H7 (cell line): ENCODE measurements around the gene ATP13A2. TPM values are rescaled to one million over a fixed set of nuclear protein-coding genes. Genes with fewer than 3 reads are reported as not detected.
A peak's percentile ranks its signal among the peaks of the same experiment; 100 is the strongest.

Experiments
- DNase-seq: peaks from one replicate; pipeline ENCODE4 v3.0.0; 2012
- H3K27me3 ChIP-seq: 2 replicates; pipeline ENCODE4 v1.6.0; 2011; ENCODE audit warnings: mild to moderate bottlenecking, low read length; ENCODE audit not compliant: control insufficient read depth, insufficient read depth
- H3K36me3 ChIP-seq: replicated peaks from 2 replicates; pipeline ENCODE4 v1.5.1; 2011; ENCODE audit warnings: low read length; ENCODE audit not compliant: control insufficient read depth, insufficient read depth
- H3K4me3 ChIP-seq: 2 replicates; pipeline ENCODE4 v1.5.1; 2011; ENCODE audit warnings: low read depth, mild to moderate bottlenecking, control low read depth, low read length, moderate library complexity; ENCODE audit not compliant: insufficient read depth
- total RNA-seq: library from RNA; depleted of rRNA; stranded (reverse); fragments of >200 nt; shearing (Covaris generic); gene quantifications from 2 replicates; pipeline ENCODE4 v1.2.3, GENCODE V29; 2014; rRNA removed

The ATP13A2 gene, protein sequence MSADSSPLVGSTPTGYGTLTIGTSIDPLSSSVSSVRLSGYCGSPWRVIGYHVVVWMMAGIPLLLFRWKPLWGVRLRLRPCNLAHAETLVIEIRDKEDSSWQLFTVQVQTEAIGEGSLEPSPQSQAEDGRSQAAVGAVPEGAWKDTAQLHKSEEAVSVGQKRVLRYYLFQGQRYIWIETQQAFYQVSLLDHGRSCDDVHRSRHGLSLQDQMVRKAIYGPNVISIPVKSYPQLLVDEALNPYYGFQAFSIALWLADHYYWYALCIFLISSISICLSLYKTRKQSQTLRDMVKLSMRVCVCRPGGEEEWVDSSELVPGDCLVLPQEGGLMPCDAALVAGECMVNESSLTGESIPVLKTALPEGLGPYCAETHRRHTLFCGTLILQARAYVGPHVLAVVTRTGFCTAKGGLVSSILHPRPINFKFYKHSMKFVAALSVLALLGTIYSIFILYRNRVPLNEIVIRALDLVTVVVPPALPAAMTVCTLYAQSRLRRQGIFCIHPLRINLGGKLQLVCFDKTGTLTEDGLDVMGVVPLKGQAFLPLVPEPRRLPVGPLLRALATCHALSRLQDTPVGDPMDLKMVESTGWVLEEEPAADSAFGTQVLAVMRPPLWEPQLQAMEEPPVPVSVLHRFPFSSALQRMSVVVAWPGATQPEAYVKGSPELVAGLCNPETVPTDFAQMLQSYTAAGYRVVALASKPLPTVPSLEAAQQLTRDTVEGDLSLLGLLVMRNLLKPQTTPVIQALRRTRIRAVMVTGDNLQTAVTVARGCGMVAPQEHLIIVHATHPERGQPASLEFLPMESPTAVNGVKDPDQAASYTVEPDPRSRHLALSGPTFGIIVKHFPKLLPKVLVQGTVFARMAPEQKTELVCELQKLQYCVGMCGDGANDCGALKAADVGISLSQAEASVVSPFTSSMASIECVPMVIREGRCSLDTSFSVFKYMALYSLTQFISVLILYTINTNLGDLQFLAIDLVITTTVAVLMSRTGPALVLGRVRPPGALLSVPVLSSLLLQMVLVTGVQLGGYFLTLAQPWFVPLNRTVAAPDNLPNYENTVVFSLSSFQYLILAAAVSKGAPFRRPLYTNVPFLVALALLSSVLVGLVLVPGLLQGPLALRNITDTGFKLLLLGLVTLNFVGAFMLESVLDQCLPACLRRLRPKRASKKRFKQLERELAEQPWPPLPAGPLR
- 128 and 162 TPM in 2 replicates for total RNA-seq

DNA sequence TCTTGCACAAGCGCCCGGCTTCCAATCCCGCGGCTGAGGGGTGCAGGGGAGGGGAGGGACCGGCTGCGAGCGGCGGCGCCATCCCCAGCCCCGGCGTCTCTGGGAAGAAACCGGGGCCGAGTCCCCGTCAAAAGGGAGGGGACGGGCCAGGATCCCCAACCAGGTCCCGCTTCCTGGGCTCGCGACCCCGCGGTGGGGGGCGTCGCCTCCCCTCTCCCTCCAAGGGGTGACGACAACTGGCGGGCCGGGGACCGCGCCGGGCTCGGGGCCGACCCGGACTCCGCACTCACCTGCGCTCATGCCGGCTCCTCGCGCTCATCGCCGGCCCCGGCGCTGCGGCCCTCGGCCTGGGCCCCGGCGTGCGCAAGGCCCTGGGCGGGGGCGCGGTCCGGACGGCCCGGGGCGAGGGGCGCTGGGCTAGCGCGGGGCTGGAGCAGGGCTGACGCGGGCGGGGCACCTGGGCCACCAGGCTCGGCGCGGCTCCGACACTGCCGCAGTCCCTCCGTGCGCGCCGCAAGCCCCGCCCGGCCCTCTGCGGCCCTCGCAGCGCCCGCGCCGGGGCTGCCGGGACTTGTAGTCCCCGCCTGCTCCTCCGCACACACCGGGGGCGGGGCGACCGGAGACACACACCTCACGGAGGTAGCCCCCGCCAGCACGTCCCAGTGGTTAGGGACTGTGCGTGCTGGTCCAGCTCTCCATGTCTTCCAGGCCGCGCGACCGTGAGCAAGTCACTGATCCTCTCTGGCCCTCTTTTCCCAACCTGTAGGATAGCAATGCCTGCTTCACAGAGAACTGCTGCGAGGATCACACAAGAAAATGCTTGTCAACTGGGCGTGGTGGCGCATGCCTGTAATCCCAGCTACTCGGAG, at the start of gene ATP13A2:
Gene ATP13A2 (minus strand): TSS at position 490 of the 869 bp plus-strand sequence. CDS start 190 bp downstream, at position 300.
- Histone ChIP-seq H3K36me3 (no peaks in the 10 kb centered on the region), H3K27me3 (no peaks in the 10 kb centered on the region; the same call in 1 of the 2 replicates), H3K4me3 (peak within 1 kb of the TSS; percentile 93)
- DNase-seq = peak; percentile 97

DNA sequence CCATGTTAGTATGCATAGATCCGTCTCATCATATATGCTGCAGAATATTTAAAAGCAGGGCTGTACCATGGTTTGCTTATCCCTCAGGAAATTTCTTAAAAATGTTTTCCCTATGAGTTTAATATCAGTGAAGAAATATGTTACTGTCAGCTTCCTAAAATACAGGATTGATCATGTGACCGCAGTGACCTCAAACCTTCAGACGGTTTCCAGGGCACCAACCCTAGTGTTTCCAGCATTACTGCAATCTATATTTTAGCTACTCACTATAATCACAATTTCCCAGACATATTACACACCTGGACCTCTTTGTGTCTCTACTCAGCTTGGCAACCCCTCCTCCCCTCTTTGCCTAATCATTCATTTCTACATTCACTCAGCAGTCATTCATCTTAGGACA, 49.8 kb upstream of the ATP13A2 start:
- DNase-seq = no peak
- no peak overlapping the region for H3K4me3 ChIP-seq
- no peaks in the 10 kb centered on the region for H3K36me3 ChIP-seq
- no peaks in the 10 kb centered on the region for H3K27me3 ChIP-seq

DNA sequence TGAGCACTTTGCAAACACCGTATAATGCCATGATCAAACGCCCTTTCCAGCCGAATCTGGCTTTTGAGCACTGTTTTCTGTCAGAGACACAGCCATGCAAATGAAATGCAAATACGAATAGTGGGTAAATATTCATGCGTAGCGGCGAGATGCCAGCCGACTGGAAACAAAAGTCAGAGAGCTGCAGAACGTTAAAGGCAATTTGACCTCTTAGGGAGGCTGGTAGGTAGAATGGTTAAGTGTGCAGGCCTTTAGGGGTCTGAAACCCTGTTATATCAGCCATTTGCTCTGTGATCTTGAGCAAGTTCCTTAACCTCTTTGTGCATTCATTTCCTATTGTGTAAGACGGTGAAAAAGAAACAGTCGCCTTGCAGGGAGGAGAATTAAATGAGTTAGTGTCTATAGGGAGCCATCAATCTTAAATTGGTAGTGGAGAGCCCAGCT, 48.6 kb upstream of the ATP13A2 start:
- DNase-seq = no peak
- no peak overlapping the region for H3K4me3 ChIP-seq
- H3K36me3 ChIP-seq = no peaks in the 10 kb centered on the region
- H3K27me3 ChIP-seq = no peaks in the 10 kb centered on the region

DNA sequence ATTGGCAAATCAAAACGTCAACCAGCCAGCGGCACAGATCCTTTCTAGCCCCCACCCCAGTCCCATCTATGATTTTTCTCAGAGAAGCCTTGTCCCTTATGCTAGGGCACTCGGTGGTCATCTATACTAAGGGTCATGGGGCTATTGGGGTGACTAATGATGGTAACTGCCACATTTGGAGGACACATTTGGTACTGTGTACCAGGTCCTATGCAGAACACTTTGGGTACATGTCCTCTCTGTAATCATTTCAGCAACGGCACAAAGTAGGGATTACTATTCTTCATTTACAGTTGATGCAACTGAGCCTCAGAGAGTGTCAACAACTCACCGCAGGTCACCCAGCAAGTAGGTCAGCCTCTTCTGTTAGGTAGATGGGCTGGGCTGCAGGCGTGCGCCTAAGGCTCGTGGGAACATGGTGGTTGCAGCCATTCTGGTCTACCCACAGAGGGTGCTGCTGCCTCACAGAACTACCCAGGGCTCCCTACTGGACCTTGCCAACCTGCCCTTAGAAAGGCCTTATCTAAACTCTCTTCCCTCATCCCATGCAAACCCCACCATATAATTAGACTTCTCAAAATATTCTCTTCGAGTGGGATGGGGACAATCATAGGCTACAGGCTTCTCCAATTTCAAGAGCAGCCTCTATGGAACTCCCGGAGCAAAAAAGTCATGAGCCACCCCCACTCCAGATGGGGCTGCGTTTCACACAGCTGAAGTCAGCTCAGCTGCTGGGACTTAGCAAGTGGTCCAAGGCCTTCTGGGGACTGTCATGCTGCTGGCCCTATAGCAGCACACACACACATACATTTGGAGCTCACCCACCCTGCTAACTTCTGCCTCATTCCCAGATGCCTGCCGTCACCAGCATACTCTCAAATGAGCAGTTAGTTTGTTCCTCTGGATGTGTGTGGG, 47.9 kb upstream of the ATP13A2 start:
- Histone ChIP-seq H3K36me3 (no peaks in the 10 kb centered on the region), H3K27me3 (no peaks in the 10 kb centered on the region), H3K4me3 (no peak overlapping the region)
- DNase-seq = peak; percentile 79

DNA sequence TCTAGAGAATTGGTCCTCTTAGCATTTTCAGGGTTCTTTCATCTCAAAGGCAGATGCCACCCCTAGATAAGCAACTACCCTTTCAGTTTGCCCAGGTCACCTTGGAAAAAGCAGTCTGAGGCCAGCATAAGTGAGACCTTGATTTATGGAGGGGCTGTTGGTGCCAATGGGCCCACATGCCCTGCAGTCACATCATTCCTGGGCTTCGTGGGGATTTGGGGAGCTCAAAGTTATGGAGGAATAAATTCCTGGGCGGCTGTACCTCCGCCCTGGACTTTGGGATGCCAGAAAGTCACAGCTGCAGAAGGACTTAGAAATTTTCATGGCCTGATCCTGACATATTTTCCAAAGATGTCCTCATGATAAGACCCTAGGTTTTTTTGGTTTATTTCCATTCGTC, 44.8 kb upstream of the ATP13A2 start:
- Histone ChIP-seq H3K27me3 (no peaks in the 10 kb centered on the region), H3K36me3 (no peaks in the 10 kb centered on the region)
- DNase-seq = no peak

DNA sequence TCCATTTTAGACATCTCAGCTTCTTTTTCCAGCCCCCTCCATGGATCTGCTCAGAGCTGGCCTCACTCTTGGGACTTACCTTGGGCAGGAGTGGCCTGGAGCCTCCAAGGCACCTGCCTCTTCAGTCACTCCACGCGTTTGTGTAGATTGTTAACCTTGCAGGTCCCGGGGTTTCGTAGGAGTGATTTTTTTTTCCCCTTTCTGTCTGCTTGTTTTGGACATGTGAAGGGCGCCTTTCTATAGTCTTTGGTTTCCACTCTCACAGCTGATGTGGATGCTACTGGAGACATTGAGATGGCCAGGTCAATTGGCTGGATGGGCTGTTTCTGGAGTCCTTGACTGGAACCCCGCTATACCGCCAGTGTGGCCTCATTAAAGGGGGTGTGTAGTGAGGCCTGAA, 44.1 kb upstream of the ATP13A2 start:
- Histone ChIP-seq H3K36me3 (0 out of 2 replicates have a peak, but pooled peaks cover 2% of the 10 kb centered on the region), H3K4me3 (no peak overlapping the region), H3K27me3 (no peaks in the 10 kb centered on the region)
- no peak for DNase-seq

More for the DNA sequence above, 44.8 kb upstream of the ATP13A2 start:
- no peak overlapping the region for H3K4me3 ChIP-seq

DNA sequence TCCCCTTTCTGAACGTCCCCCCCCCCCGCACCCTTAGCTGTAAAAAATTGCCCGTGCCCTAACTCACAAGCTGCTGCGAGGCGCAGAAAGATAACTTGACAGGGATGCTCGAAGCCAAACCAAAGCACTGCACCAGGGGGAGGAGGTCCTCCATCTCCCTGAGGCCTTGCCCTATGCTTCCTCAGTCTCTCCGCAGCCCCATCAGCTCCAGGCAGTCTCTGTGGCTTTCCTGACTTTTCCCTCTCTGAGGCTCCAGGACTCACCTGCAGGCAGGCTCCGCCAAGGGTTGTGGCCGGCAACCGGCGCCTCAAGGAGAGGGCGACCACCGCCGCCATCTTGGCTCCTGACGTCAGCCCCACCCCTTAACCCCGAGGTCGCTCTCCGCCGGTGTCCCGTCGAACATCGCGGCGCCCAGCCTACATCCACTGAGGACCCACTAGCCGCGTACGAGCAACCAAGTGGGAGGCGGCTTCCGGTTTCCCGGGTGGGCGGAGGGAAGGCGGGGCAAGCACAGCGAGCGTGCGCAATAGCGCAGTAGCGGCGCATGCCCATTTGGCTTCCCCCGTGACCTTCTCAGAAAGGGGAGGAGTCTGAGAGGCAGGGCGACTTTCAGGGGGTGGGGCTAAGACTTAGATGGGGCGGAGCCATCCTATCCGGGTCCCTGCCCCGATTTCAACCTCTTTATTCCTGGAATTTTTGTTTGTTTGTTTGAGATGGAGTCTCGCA, 42.1 kb upstream of the ATP13A2 start, which contains the start of gene SDHB:
Gene SDHB (minus strand): TSS at position 348 of the 726 bp plus-strand sequence. CDS start 13 bp downstream, at position 335.
- Histone ChIP-seq H3K36me3 (peaks cover 6% of the 10 kb centered on the region), H3K27me3 (no peaks in the 10 kb centered on the region), H3K4me3 (peak within 1 kb of the TSS; percentile 93)
- DNase-seq = peak; percentile 97

DNA sequence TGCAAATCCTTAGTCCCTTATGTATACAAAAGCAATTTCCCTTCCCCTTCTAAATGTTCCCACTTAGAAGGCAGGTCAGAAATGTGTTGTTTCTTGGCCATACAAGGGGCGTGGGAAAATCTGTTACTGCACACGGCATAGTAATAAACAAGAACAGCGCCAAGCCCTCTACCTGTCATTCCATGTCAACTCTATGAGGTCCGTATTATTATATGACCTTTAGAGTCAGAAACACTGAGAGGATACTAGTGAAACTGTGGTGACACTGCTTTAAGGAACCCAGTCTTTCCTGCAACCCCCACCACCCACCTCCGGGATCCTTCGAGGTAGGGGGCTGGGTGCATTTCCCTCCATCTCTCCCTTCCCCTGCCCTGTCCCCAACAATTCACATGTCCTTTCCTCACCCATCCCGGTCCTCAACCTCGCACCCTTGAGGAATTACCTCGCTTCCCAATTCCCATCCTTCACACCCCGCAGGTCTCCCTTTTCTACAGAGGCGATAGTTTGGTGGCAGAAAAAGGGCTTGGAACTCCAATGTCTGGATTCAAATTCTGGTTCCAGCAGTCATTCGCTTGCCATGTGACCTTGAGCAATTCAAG, 41.5 kb upstream of the ATP13A2 start:
- no peak for DNase-seq
- Histone ChIP-seq H3K27me3 (no peaks in the 10 kb centered on the region), H3K4me3 (peak overlapping the region; percentile 93), H3K36me3 (peaks cover 6% of the 10 kb centered on the region)

DNA sequence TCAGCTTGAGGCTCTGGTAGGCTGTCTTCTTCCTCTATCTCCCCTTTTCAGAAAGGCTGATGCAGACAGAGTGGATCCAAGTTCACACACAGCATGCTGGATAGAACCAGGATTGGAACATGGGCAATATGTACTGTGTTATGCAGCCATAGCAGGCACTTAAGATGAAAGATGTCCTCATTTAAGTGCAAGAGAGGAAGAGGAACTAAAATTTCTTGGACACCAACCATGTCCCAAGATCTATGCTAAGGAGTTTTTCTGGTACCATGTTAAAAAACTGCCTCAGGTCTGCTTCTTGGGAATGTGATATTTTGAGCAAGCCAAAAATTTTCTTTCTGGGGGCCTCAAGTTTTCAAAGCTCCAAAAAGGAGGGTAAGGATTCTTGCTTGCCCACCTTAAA, 40.9 kb upstream of the ATP13A2 start:
- no peaks in the 10 kb centered on the region for H3K27me3 ChIP-seq
- no peak overlapping the region for H3K4me3 ChIP-seq
- H3K36me3 ChIP-seq = peaks cover 6% of the 10 kb centered on the region
- DNase-seq = no peak

DNA sequence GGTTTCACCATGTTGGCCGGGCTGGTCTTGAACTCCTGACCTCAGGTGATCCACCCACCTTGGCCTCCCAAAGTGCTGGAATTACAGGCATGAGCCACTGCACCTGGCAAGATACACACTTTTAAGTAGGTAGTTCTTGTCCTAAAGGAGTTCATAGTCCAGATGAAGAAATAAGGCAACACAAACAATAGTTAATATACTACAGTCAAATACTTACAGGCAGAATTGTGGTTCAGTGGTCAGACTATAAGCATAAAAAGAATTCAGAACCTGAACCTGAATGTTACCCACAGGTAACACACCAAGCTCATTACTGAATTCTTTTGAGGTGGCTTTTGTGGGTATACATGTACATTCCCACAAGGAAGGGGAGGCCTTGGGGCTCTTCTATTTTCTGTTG, 40.3 kb upstream of the ATP13A2 start:
- Histone ChIP-seq H3K27me3 (no peaks in the 10 kb centered on the region), H3K36me3 (peaks cover 6% of the 10 kb centered on the region), H3K4me3 (no peak overlapping the region)
- no peak for DNase-seq

DNA sequence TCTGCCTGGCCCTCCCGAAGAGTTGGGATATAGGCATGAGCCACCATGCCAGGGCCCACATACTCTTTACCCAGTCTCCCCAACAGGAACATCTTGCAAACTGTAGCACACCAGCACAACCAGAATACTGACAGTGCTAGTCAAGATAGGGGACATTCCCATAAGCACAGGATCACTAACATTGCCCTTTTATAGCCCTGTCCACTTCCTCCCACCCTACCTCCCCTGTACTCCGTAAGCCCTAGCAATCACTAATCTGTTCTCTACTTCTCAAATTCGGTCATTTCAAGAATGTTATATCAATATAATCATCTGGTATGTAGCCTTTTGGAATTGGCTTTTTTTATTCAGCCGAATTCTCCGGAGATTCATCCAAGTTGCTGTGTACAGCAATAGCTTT, 36.2 kb upstream of the ATP13A2 start:
- peaks cover 15% of the 10 kb centered on the region for H3K36me3 ChIP-seq
- H3K4me3 ChIP-seq = no peak overlapping the region
- DNase-seq = no peak
- no peaks in the 10 kb centered on the region for H3K27me3 ChIP-seq

DNA sequence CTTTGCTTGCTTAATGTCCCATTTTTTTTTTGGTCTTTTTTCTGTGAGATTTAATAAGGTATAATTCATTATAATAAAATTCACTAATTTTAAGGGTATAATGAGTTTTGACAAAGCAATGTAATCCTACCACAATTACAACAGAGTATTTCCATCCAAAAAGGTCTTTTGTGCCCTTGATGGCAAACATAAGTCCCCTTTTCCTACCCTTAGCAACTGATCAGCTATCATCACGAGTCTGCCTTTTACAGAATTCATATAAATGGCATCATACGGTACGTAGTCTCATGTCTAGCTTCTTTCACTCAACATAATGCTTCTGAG, 34.6 kb upstream of the ATP13A2 start:
- Histone ChIP-seq H3K27me3 (no peaks in the 10 kb centered on the region), H3K4me3 (no peak overlapping the region), H3K36me3 (peaks cover 20% of the 10 kb centered on the region)
- no peak for DNase-seq
